Neural cell (in vitro differentiated cells): ENCODE data around the gene ABCA1.

Experiments
- TF ChIP-seq, protein P1 (sequence below): IDR thresholded peaks from 2 replicates; pipeline ENCODE4 v1.6.1; 2012; ENCODE audit warnings: borderline replicate concordance
- TF ChIP-seq, protein P2 (sequence below): fragments of 450-650 bp; IDR thresholded peaks from 2 replicates; pipeline ENCODE4 v1.5.1; 2014; ENCODE audit warnings: antibody characterized with exemption, mild to moderate bottlenecking, moderate library complexity; ENCODE audit not compliant: poor library complexity, severe bottlenecking

DNA sequence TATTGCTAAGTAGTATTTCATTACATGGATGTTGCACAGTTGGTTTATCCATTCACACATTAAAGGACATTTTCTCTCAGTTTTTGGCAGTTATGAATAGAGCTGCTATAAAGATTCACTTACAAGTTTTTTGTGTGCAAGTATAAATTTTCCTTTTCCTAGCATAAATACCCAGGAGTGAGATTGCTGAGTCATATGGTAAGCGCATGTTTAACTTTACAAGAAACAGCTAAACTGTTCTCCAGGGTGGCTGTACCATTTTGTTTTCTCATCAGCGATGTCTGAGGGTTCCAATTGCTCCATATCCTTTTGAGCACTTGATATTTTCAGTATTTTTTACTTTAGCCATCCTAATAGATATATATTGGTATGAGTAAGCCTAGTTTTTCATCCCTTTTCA is 16.4 kb upstream of the ABCA1 start:
- TF ChIP-seq, protein P1, sequence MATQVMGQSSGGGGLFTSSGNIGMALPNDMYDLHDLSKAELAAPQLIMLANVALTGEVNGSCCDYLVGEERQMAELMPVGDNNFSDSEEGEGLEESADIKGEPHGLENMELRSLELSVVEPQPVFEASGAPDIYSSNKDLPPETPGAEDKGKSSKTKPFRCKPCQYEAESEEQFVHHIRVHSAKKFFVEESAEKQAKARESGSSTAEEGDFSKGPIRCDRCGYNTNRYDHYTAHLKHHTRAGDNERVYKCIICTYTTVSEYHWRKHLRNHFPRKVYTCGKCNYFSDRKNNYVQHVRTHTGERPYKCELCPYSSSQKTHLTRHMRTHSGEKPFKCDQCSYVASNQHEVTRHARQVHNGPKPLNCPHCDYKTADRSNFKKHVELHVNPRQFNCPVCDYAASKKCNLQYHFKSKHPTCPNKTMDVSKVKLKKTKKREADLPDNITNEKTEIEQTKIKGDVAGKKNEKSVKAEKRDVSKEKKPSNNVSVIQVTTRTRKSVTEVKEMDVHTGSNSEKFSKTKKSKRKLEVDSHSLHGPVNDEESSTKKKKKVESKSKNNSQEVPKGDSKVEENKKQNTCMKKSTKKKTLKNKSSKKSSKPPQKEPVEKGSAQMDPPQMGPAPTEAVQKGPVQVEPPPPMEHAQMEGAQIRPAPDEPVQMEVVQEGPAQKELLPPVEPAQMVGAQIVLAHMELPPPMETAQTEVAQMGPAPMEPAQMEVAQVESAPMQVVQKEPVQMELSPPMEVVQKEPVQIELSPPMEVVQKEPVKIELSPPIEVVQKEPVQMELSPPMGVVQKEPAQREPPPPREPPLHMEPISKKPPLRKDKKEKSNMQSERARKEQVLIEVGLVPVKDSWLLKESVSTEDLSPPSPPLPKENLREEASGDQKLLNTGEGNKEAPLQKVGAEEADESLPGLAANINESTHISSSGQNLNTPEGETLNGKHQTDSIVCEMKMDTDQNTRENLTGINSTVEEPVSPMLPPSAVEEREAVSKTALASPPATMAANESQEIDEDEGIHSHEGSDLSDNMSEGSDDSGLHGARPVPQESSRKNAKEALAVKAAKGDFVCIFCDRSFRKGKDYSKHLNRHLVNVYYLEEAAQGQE, result no peak
- TF ChIP-seq, protein P2, sequence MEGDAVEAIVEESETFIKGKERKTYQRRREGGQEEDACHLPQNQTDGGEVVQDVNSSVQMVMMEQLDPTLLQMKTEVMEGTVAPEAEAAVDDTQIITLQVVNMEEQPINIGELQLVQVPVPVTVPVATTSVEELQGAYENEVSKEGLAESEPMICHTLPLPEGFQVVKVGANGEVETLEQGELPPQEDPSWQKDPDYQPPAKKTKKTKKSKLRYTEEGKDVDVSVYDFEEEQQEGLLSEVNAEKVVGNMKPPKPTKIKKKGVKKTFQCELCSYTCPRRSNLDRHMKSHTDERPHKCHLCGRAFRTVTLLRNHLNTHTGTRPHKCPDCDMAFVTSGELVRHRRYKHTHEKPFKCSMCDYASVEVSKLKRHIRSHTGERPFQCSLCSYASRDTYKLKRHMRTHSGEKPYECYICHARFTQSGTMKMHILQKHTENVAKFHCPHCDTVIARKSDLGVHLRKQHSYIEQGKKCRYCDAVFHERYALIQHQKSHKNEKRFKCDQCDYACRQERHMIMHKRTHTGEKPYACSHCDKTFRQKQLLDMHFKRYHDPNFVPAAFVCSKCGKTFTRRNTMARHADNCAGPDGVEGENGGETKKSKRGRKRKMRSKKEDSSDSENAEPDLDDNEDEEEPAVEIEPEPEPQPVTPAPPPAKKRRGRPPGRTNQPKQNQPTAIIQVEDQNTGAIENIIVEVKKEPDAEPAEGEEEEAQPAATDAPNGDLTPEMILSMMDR, result no peak
